NCI-H2081 (cell line): ENCODE measurements around the gene BICRA.
"Not testable (repeated sequence)": the region's sequence is repeated elsewhere in the genome, so short reads cannot be mapped to it uniquely, and the experiment has no call there.

Experiments used
- DNase-seq, 2 experiments: peaks; one replicate each; lab custom pipeline; 2025; lab: John Stamatoyannopoulos, UW

The BICRA gene

DNA sequence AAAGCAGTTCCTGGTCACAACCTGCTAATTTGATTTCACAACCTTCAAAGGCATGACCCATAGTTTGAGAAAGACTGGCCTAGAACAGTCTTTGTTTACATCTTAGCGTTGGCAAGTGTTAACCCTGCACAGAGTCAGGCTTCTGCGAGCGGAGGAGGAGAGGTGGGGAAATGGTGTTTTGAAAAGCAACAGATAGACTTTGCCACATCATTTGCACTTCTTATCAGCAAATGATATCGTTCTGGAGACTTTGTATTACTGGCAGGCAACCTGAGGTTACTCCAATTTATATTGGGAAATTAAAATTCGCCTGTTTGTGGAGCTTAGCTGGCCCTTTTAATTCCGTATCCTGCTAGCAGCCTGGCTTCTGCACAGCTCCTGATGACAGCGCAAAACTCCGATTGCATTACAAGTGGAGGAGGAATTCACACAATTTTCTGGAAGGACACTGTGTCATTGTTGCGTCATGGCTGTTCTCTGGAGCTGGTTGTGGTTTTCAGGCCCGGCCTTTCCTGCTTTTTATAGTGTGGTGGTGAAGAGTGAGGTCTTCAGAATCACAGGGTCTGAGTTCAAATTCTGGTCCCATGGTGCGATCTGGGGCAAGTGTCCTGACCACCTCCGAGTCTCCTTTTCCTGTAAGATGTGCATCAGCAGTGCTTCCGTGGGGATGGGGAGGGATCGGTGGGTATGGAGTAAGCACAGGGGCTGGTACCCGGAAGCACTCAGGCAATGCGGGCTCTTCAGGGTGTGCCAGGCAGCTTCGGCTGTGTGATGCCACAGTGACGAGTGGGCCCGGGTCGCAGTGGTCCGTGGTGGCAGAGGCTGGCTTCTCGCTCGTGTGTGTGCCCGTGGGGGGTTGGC lies 55.2 kb downstream of the BICRA start:
- DNase-seq = no peak

DNA sequence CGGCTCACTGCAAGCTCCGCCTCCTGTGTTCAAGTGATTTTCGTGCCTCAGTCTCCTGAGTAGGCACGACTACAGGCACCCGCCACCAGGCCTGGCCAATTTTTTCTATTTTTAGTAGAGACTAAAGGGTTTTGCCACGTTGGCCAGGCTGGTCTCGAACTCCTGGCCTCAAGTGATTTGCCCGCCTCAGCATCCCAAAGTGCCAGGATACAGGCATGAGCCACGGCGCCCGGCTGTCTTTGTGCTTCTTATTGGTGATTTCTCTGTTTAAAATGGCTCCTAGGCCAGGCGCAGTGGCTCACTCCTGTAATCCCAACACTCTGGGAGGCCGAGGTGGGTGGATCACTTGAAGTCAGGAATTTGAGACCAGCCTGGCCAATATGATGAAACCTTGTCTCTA lies 59.6 kb downstream of the BICRA start:
- not testable (repeated sequence) for DNase-seq

DNA sequence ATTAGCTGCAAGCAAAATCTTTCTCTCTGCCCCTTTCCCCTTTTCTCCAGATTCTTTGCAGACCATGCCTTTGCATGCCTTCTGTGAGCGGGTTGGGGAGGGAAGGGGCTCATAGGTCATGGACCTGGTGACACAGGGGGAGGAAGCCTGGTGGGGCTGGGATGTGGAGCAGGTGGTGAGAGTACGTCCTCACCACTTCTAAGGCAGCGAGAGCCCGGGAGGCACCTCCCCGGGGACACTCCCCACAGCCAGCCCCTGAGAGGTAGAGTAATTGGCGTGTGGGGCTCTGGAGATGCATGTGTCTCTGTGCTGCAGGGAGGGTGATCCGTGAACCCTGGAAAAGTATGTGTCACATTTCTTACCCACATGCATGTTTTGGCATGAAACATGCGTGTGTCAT lies 61.8 kb downstream of the BICRA start:
- DNase-seq = no peak

DNA sequence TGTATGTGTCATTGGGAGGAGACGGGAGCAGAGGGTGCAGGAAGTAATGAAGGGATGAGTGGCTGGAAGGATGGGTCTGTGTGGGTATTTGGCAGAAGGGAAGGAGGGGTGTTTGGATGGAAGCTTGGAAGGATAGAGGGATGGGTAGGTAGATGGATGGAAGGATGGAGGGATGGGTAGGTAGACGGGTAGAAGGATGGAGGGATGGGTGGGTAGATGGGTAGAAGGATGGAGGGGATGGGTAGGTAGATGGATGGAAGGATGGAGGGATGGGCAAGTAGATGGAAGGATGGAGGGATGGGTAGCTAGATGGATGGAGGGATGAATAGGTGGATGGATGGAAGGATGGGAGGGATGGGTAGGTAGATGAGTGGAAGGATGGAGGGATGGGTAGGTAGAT lies 62.6 kb downstream of the BICRA start:
- DNase-seq = no peak

DNA sequence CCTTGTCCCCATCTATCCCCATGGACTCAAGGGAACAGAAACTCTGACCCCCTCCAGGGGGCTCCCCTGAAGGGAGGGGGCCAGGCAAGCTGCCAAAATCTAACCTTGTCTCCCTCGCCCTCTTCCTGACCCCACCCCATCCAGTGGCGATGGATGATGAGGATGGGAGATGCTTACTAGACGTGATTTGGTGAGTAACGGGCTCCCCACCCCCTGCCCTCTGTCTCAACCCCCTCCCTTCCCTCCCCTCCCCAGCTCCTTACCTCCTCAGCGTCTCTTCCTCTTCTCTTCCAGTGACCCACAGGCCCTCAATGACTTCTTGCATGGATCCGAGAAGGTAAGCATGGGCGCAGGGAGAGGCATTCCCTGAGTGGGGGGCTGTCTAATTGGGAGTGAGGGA lies 64.5 kb downstream of the BICRA start:
- DNase-seq = no peak

DNA sequence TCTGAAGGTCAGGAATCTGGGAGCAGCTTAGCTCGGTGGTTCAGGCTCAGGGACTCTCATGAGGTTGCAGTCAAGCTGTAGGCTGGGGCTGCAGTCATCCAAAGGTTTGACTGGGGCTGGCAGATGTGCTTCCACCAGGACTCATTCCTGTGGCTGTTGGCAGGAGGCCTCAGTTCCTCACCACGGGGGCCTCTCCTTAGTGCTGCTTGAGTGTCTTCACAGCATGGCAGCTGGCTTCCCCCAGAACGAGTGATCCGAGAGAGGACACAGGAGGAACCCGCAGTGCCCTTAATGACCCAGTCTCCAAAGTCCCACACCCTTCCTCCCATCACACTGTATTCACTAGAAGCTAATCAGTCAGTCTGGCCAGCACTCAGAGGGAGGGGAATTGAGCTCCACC lies 65.6 kb downstream of the BICRA start:
- no peak for DNase-seq

DNA sequence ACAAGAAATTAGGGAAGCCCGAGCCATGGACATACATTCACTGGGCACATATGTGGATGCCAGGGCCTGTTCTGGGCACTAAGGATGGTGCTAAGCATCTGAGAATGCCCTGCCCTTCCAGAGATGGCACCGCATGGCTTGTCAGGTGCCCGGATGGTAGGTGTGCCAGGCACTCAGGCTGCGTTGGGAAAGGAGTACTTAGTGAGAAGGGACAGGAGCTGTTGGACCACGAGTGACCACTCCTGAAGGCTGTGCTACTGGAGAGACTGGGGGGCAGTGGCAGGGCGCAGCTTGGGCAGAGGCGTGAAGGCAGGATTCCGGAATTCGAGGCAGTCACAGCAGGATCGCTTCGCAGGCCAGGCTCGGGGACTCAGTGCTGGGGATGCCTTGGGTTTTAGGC lies 66.3 kb downstream of the BICRA start:
- no peak for DNase-seq

DNA sequence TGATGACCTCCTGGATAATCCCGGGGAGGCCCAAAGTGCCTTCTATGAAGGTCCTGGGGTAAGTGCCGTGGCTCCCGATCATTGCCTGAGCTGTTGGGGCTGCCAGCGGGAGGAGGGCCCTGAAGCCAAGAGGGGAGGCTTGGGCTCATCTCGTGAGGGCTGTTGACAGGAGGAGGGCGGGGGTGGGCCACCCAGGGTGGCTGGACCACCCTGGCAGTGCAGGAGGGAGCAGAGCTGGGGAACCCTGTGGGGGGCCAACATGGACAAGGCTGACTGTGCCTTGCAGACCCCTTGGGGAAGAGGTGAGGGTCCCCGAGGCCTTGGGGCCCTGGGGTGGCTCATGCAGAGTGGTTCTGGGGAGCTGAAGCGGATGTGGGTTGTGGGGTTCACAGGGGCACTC lies 66.9 kb downstream of the BICRA start:
- DNase-seq = no peak

DNA sequence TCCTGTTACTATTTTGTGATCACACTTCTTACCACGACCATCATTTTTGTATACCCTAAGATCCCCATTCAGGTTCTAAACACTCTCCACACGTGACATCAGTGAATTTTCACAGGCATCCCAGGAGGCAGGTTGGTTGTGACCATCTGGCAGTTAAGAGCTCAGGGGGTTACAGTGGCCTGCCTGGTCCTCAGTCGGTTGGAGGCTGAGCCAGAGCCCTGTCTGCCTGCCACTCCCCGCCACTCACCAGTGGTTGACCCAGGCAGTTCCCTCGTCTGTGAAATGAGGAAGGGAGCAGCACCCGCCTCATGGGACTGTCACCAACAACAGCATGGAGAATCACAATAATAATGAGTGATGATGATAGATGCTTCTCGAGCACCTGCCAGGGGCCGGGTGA lies 67.9 kb downstream of the BICRA start:
- DNase-seq = no peak

DNA sequence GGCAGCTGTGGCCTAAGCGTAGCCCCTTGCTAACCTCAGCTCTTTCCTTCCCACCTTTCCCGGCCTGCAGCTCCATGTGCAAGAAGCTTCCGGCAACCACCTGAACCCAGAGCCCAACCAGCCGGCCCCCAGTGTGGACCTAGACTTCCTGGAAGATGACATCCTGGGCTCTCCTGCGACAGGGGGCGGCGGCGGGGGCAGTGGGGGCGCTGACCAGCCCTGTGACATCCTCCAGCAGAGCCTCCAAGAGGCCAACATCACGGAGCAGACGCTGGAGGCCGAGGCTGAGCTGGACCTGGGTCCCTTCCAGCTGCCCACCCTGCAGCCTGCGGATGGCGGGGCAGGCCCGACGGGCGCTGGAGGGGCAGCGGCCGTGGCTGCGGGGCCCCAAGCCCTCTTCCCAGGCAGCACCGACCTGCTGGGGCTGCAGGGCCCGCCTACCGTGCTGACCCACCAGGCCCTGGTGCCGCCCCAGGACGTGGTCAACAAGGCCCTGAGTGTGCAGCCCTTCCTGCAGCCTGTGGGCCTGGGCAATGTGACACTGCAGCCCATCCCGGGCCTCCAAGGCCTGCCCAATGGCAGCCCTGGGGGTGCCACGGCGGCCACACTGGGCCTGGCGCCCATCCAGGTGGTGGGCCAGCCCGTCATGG lies 70.4 kb downstream of the BICRA start:
- no peak for DNase-seq

DNA sequence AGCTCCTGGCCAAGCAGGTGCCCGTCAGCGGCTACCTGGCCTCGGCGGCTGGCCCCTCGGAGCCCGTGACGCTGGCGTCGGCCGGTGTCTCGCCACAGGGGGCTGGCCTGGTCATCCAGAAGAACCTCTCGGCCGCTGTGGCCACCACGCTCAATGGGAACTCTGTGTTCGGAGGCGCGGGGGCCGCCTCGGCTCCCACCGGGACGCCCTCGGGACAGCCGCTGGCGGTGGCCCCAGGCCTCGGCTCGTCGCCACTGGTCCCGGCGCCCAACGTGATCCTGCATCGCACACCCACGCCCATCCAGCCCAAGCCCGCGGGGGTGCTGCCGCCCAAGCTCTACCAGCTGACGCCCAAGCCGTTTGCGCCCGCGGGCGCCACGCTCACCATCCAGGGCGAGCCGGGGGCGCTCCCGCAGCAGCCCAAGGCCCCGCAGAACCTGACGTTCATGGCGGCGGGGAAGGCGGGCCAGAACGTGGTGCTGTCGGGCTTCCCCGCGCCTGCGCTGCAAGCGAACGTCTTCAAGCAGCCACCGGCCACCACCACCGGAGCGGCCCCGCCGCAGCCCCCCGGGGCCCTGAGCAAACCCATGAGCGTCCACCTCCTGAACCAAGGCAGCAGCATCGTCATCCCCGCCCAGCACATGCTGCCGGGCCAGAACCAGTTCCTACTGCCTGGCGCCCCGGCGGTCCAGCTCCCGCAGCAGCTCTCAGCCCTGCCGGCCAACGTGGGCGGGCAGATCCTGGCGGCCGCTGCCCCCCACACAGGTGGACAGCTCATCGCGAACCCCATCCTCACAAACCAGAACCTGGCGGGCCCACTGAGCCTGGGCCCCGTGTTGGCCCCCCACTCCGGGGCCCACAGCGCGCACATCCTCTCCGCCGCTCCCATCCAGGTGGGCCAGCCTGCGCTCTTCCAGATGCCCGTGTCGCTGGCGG lies 71.3 kb downstream of the BICRA start:
- DNase-seq = no peak

DNA sequence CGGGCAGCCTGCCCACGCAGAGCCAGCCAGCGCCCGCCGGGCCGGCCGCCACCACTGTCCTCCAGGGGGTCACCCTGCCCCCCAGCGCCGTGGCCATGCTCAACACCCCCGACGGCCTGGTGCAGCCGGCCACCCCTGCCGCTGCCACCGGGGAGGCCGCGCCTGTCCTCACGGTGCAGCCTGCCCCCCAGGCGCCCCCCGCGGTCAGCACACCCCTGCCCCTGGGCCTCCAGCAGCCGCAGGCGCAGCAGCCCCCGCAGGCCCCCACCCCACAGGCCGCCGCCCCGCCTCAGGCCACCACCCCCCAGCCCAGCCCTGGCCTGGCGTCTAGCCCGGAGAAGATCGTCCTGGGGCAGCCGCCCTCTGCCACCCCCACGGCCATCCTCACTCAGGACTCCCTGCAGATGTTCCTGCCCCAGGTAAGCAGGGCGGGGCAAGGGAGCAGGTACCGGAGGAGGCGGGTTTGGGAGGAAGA lies 72.0 kb downstream of the BICRA start:
- no peak for DNase-seq

DNA sequence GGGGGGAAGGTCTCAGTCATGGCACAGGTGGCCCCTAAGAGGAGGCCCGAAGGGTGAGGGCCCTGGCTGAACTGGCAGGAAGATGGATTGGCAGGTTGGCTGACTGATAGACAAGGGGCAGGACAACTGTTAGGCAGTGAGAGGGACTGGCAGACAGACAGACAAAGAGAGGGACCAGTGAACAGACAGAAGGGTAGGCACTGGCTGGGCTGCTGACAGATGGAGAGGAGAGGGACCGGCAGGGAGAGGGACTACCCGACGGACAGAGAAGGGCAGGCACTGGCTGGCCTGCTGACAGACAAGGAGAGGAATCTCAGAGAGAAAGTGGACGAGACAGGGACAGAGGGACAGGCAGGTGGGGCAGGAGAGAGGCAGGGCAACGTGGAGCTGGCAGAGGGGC lies 72.5 kb downstream of the BICRA start:
- DNase-seq = no peak

DNA sequence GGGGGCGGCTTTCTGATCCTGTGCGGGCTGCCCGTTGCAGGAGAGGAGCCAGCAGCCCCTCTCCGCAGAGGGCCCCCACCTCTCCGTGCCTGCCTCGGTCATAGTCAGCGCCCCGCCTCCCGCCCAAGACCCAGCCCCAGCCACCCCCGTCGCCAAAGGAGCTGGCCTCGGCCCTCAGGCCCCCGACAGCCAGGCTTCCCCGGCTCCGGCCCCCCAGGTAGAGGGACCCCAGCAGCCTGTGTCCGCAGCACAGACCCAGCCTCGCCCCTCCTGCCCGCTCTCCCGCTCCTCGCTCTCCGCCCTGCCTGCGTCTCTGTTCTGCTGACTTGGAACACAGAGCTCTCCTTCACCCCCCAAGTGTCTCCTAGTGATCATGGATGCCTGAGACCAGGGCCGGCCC lies 73.0 kb downstream of the BICRA start:
- no peak for DNase-seq

DNA sequence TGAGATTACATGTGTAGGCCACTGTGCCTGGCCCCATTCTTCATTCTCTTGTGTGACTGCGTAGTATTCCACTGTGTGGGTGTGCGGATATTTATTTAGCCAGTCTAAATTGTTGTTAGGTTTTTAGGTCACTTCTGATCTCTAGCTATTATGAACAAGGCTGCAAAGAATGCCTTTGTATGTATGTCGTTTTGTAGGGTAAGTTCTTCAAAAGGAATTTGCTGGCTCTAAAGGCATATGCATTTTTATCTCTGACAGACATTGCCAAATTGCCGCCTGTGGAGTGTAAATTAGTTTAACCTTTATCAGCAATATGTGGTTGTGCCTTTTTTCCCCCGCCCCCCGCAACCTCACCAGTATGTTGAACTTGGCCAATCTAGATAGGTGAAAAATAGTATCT lies 74.0 kb downstream of the BICRA start:
- DNase-seq = no peak

DNA sequence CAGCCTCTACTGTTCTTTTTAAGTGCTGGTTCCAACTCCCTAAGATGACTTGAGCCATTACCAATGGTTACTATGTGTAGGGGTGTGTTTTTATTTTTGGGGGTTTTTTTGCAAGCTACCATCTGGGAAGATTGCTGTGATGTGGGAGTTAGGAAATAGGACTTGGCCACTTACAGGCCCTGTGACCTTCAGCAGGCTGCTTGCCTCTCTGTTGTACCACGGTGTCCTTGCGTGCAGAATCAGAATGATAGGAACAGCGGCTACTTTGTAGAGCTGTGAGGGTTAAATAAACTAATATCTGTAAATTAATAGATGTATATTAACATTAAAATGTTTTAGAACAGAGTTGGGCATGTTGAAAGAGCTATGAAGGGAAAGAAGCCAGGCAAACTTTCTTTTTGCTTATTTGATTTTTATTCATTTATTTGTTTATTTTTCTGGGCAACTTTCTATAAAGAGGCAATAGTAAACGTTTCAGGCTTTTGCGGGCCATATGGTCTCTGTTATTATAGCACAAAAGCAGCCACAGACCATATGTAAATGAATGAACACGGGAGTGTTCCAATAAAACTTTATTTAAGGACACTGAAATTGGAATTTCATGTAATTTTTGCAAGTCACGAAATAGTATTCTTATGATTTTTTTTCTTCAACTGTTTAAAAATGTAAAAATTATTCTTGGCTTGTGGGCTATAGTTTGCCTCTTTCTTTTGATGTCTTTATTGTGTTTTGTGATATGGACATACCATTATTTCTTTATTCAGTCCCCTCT lies 77.9 kb downstream of the BICRA start:
- no peak for DNase-seq

DNA sequence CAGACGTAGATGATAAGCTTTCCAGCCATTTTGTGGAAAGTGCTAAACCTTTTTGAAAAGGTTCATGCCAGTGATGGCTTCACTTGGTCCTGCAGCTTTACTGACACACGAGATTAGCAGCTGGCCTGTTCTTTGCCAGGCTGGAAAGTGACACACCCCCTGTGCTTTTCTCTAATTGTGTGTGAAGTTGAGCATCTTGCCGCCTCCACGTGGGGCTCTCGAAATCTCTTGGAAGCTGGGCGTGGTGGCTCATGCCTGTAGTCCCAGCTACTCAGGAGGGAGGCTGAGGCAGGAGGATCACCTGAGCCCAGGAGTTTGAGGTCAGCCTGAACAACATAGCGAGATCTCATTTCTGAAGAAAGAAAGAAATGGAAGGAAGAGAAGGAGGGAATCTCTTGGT lies 79.0 kb downstream of the BICRA start:
- DNase-seq = no peak

DNA sequence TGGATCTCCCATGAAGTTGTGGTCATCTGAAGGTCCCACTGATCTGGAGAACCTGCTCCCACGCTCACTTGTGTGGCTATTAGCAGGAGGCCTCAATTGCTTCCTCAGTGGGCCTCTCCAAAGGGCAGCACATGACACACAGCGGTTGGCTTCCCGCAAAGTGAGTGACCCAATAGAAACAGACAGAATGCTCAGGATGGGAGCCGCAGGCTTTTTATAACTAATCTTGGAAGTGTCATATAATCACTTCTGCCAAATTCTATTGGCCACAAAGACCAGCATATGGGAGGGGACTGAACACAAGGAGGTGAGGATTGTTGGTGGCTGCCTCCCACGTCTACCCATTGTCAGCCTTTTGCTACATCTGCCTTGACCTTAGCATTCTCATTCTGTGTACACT lies 82.2 kb downstream of the BICRA start:
- DNase-seq = no peak

DNA sequence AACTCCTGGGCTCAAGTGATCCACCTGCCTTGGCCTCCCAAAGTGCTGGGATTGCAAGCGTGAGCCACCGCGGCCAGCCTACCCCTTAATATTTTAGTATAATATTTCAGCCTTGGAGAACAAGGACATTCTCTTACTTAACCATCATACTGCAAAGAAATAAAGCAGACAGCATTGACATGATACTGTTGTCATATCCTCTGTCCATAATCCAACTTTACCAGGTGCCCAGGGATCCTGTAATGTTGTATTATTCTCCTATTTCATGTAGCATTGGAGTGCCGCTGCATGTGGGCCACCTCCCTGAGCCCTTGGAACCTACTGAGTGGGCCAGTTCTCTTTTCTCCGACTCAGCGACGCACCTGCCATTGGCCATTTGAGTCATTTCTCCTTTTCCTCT lies 82.8 kb downstream of the BICRA start:
- DNase-seq = no peak

DNA sequence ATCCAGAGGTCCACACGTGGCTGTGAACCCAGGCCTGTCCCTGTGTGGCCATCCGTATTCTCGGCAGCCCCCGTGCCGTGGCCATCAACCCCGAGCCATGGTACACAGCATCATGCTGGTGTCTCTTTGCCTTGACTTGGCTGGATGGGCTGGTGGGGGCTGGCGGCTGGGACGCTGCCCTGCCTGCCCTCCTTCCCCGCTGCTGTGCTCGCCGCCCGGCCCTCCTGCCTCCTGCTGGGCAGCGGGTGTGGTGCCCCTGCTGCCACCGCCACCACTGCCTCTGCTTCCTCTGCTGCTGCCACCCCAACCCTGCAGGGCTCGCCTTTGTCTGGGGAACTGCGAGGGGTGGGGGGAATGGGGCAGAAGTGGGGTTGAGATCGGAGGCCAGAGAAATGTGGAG lies 84.6 kb downstream of the BICRA start:
- DNase-seq = no peak

DNA sequence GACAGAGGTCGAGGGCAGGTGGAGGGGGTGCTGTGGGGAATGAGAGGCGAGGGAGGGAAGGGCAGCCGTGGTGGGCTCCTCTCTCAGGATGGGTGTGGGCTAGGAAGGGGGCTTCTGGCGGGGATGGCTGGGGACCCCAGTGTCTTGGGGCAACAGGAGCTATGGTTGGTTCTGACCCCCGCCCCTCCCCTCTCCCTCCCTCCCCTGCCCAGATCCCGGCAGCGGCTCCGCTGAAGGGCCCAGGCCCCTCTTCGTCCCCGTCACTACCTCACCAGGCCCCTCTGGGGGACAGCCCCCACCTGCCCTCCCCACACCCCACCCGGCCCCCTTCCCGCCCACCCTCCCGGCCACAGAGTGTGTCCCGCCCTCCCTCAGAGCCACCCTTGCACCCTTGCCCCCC lies 85.0 kb downstream of the BICRA start:
- no peak for DNase-seq
